PC-9 (cell line): ENCODE data around the gene COL4A2. TPM values are rescaled to one million over a fixed set of nuclear protein-coding genes. Genes with fewer than 3 reads are reported as not detected.

Experiments
- BruUV-seq: library from RNA; stranded (reverse); fragments of 400-500 nt; replicated peaks from 2 replicates; lab custom pipeline; 2021; lab: Mats Ljungman, UMichigan
- CTCF ChIA-PET: fragments of 300-600 bp; sonication (Branson Sonifier 250); formaldehyde crosslinking; loops from one replicate; lab custom pipeline; 2022; ENCODE audit warnings: antibody characterized with exemption; lab: Charles Lee
- POLR2A ChIA-PET: fragments of 300-600 bp; sonication (Branson Sonifier 250); formaldehyde crosslinking; loops from one replicate; lab custom pipeline; 2022; ENCODE audit warnings: antibody characterized with exemption; ENCODE audit not compliant: unreplicated experiment; lab: Charles Lee
- DNase-seq, 2 experiments: peaks; one replicate each; pipeline versions ENCODE4 v3.0.0 to v3.0.0-alpha.2; 2015 to 2022; ENCODE audit warnings: mixed read lengths in 1 of 2
- H2AFZ ChIP-seq: fragments of 200-600 bp; sonication (generic); 2 replicates; pipeline ENCODE4 v1.8.1; 2017; ENCODE audit warnings: antibody characterized with exemption
- H3F3A ChIP-seq: fragments of 200-600 bp; sonication (generic); 2 replicates; pipeline ENCODE4 v1.8.1; 2017; ENCODE audit warnings: antibody characterized with exemption, mild to moderate bottlenecking, low read depth; ENCODE audit not compliant: insufficient read depth
- H3K27ac ChIP-seq: fragments of 200-600 bp; sonication (generic); 2 replicates; pipeline ENCODE4 v1.6.1; 2016; ENCODE audit warnings: mixed run types
- H3K27me3 ChIP-seq: fragments of 200-600 bp; sonication (generic); 2 replicates; pipeline ENCODE4 v1.6.1; 2016; ENCODE audit warnings: low read depth, mixed run types; ENCODE audit not compliant: insufficient read depth
- H3K36me3 ChIP-seq: fragments of 200-600 bp; sonication (generic); 2 replicates; pipeline ENCODE4 v1.6.1; 2016; ENCODE audit warnings: low read depth, mixed run types
- H3K4me1 ChIP-seq: fragments of 200-600 bp; sonication (generic); replicated peaks from 2 replicates; pipeline ENCODE4 v1.6.1; 2016; ENCODE audit warnings: mixed run types; ENCODE audit not compliant: insufficient read depth
- H3K4me2 ChIP-seq: fragments of 200-600 bp; sonication (generic); 2 replicates; pipeline ENCODE4 v1.6.1; 2017; ENCODE audit warnings: mixed run types
- H3K4me3 ChIP-seq: fragments of 200-600 bp; sonication (generic); 2 replicates; pipeline ENCODE4 v1.6.1; 2016; ENCODE audit warnings: mixed run types
- H3K79me2 ChIP-seq: fragments of 200-600 bp; sonication (generic); 2 replicates; pipeline ENCODE4 v1.6.1; 2017; ENCODE audit warnings: low read depth, mixed run types
- H3K9me2 ChIP-seq: fragments of 200-600 bp; sonication (generic); 2 replicates; pipeline ENCODE4 v1.8.1; 2017; ENCODE audit warnings: mild to moderate bottlenecking; ENCODE audit not compliant: insufficient read depth
- H3K9me3 ChIP-seq: fragments of 200-600 bp; sonication (generic); 2 replicates; pipeline ENCODE4 v1.8.1; 2016; ENCODE audit warnings: low read depth; ENCODE audit not compliant: insufficient read depth
- H4K20me1 ChIP-seq: fragments of 200-600 bp; sonication (generic); 2 replicates; pipeline ENCODE4 v1.8.1; 2017; ENCODE audit not compliant: insufficient read depth
- EZH2 ChIP-seq: fragments of 200-600 bp; sonication (generic); IDR thresholded peaks from 2 replicates; pipeline ENCODE4 v1.8.0; 2017; ENCODE audit warnings: antibody characterized with exemption, low read depth
- intact Hi-C: fragments of 100-400 bp; cut with micrococcal nuclease; formaldehyde crosslinking; loops from one replicate; pipeline ENCODE4 v1.10.0; 2022; ENCODE audit not compliant: unreplicated experiment
- total RNA-seq: library from RNA; stranded (reverse); gene quantifications from 2 replicates; pipeline ENCODE4 v1.2.3, GENCODE V29; 2021
- TF ChIP-seq, protein P1 (sequence below): fragments of 200-600 bp; sonication (generic); conservative IDR thresholded peaks from 2 replicates; pipeline ENCODE4 v1.6.1; 2017; ENCODE audit warnings: mixed run types, antibody characterized with exemption, mild to moderate bottlenecking, moderate library complexity

Gene COL4A2
- total RNA-seq, 1 experiment from 2014 or later = 1.2 TPM

DNA sequence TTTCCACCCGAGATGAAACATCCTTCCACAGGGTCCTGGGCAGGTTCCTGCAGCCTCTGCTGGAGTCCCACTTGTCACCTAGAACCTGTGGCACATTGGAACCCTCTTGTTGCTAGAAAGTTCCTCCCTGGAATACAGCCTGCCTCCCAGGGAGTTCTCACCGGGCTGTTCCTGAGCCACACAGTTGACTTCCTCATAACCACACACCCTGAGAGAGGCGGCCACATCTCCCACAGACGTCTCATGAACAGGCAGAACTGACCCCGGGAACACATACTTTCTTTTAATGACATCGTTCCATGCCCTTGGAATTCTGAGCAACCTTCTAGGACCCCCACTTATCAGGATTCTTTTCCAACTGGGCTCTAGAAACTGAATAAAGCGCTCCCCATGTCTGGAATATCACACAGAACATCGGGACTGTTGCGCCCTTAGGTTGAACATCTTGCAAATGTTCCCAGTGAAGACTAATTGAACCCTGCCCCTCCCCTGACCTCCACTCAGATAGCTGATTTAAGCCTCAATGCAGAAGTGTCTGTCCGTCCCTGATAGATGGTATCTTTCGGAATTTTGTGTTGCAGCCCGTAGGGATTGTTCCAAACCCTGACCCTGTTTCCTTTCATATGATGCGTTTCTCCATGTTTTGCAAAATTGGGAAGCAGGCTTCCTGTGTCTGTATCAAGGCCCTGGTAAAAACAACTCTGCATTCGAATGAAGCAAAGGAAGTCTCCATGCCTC, 163.4 kb downstream of the COL4A2 start:
- H3K4me3 ChIP-seq = no peak overlapping the region
- H3F3A ChIP-seq = 0 out of 2 replicates have a peak, but pooled peaks cover 3% of the 10 kb centered on the region
- H3K27ac ChIP-seq = no peak overlapping the region
- no peak for DNase-seq
- ChIA-PET POLR2A (no interaction called here), CTCF (no interaction called here)
- intact Hi-C loops = no loop called here
- no peaks in the 10 kb centered on the region for H3K79me2 ChIP-seq
- no peaks in the 10 kb centered on the region for H3K27me3 ChIP-seq
- H3K4me1 ChIP-seq = 0 out of 2 replicates have a peak, but pooled peaks cover 4% of the 10 kb centered on the region
- no peak overlapping the region for H3K4me2 ChIP-seq
- H4K20me1 ChIP-seq = no peaks in the 10 kb centered on the region
- BruUV-seq = no TSS peak
- no peaks in the 10 kb centered on the region for H3K9me2 ChIP-seq
- H3K9me3 ChIP-seq = no peaks in the 10 kb centered on the region
- no peak overlapping the region for H2AFZ ChIP-seq
- no peak for TF ChIP-seq EZH2
- H3K36me3 ChIP-seq = no peaks in the 10 kb centered on the region

DNA sequence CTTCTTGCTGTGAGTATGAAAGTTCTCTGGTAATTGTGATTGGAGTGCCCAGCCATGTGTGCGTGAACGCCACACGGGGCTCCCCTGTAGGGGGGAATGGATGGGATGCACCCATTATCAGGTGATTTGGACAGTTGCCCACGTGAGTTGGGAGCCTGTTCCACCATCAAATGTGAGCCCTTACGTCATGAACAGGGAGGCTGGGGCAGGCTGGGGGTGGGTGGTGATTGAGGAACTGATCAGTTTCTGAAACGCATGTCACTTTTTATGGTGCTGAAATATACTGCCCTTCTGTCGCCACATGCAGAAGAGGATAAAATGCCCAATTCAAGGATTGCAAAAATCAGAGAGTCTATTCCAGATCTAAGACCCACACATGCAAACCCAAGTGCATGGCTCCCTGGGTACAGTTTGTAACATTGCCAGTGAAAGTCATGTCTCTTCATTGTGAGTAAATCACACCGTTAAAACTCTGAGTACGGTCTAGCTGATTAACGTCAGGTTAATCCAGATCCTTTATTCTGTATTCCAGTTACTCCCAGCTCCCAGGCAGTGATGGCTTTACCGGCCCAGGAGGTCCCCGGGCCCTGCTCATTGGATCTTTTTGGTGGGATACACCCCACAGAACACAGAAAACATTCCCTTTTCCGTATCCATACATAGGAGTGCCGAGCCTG, 164.2 kb downstream of the COL4A2 start:
- Histone ChIP-seq H2AFZ (no peak overlapping the region), H3K4me1 (0 out of 2 replicates have a peak, but pooled peaks cover 4% of the 10 kb centered on the region), H4K20me1 (no peaks in the 10 kb centered on the region), H3K27ac (no peak overlapping the region), H3K9me2 (no peaks in the 10 kb centered on the region), H3K9me3 (no peaks in the 10 kb centered on the region), H3K4me3 (no peak overlapping the region), H3K79me2 (no peaks in the 10 kb centered on the region), H3F3A (0 out of 2 replicates have a peak, but pooled peaks cover 3% of the 10 kb centered on the region), H3K36me3 (no peaks in the 10 kb centered on the region), H3K27me3 (no peaks in the 10 kb centered on the region), H3K4me2 (no peak overlapping the region)
- no peak for DNase-seq
- intact Hi-C loops = no loop called here
- POLR2A ChIA-PET = no interaction called here
- TF ChIP-seq, protein P1, sequence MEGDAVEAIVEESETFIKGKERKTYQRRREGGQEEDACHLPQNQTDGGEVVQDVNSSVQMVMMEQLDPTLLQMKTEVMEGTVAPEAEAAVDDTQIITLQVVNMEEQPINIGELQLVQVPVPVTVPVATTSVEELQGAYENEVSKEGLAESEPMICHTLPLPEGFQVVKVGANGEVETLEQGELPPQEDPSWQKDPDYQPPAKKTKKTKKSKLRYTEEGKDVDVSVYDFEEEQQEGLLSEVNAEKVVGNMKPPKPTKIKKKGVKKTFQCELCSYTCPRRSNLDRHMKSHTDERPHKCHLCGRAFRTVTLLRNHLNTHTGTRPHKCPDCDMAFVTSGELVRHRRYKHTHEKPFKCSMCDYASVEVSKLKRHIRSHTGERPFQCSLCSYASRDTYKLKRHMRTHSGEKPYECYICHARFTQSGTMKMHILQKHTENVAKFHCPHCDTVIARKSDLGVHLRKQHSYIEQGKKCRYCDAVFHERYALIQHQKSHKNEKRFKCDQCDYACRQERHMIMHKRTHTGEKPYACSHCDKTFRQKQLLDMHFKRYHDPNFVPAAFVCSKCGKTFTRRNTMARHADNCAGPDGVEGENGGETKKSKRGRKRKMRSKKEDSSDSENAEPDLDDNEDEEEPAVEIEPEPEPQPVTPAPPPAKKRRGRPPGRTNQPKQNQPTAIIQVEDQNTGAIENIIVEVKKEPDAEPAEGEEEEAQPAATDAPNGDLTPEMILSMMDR = no peak
- TF ChIP-seq EZH2 = no peak
- CTCF ChIA-PET = interaction anchor here (0.6 kb wide), 1 partner anchor 16 kb away, joined by 6 read pairs; no protein-coding TSS in a partner anchor
- BruUV-seq = no TSS peak

DNA sequence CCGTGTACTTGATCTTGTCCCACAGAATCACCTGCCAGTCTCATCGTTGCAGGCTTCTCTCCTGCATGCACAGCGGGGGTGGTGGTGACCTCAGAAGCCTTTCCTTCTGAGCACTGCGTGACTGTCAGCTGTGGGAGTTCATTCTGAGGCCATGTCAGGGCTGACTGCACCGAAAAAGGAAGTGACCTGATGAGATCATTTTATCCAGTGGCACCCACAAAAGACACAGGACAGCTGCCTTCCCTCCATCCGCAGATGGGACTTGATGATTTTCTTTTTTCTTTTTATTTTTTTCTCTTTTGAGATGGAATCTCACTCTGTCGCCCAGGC, 164.7 kb downstream of the COL4A2 start:
- ChIA-PET POLR2A (no interaction called here), CTCF (interaction anchor here (0.6 kb wide), 1 partner anchor 16 kb away, joined by 6 read pairs; no protein-coding TSS in a partner anchor)
- Histone ChIP-seq H3K27me3 (no peaks in the 10 kb centered on the region), H3K4me1 (0 out of 2 replicates have a peak, but pooled peaks cover 4% of the 10 kb centered on the region), H3F3A (0 out of 2 replicates have a peak, but pooled peaks cover 3% of the 10 kb centered on the region), H4K20me1 (no peaks in the 10 kb centered on the region), H3K79me2 (no peaks in the 10 kb centered on the region), H3K4me2 (no peak overlapping the region), H3K9me3 (no peaks in the 10 kb centered on the region), H3K27ac (no peak overlapping the region), H3K9me2 (no peaks in the 10 kb centered on the region), H3K36me3 (no peaks in the 10 kb centered on the region), H2AFZ (no peak overlapping the region), H3K4me3 (no peak overlapping the region)
- no TSS peak for BruUV-seq
- TF ChIP-seq EZH2 = no peak
- TF ChIP-seq, protein P1 = no peak
- no peak for DNase-seq
- intact Hi-C loops = no loop called here
